Effector memory CD8-positive, alpha-beta T cell (primary cell): ENCODE measurements around the gene PWWP2B.

Source experiments
- ATAC-seq: fragments of 150-1000 bp; cut with Tn5 transposase; replicated peaks from 2 replicates; pipeline ENCODE4 v1.10.0; 2021; ENCODE audit warnings: mild to moderate bottlenecking, moderate library complexity
- DNase-seq, 3 experiments: peaks; one replicate each; pipeline ENCODE4 v3.0.0; 2021
- H3K27ac Mint-ChIP-seq, 2 donors: one replicate each; pipeline ENCODE4 v1.8.0; 2022; ENCODE audit warnings: mild to moderate bottlenecking in 2 of 2, mixed read lengths in 2 of 2, moderate library complexity in 2 of 2
- H3K27me3 Mint-ChIP-seq, 2 donors: one replicate each; pipeline ENCODE4 v1.8.0; 2022; ENCODE audit warnings: mixed read lengths in 2 of 2
- H3K36me3 Mint-ChIP-seq: one replicate; pipeline ENCODE4 v1.8.0; 2022; ENCODE audit warnings: mild to moderate bottlenecking, moderate library complexity, mixed read lengths; ENCODE audit not compliant: insufficient read depth
- H3K4me1 Mint-ChIP-seq, 2 donors: one replicate each; pipeline ENCODE4 v1.8.0; 2022; ENCODE audit warnings: low read depth in 2 of 2, mixed read lengths in 2 of 2
- H3K4me3 Mint-ChIP-seq, 2 donors: one replicate each; pipeline ENCODE4 v1.8.0; 2022; ENCODE audit warnings: mild to moderate bottlenecking in 2 of 2, mixed read lengths in 2 of 2, moderate library complexity in 2 of 2
- H3K9me3 Mint-ChIP-seq, 2 donors: one replicate each; pipeline ENCODE4 v1.8.0; 2022; ENCODE audit warnings: mixed read lengths in 2 of 2

Gene PWWP2B

DNA sequence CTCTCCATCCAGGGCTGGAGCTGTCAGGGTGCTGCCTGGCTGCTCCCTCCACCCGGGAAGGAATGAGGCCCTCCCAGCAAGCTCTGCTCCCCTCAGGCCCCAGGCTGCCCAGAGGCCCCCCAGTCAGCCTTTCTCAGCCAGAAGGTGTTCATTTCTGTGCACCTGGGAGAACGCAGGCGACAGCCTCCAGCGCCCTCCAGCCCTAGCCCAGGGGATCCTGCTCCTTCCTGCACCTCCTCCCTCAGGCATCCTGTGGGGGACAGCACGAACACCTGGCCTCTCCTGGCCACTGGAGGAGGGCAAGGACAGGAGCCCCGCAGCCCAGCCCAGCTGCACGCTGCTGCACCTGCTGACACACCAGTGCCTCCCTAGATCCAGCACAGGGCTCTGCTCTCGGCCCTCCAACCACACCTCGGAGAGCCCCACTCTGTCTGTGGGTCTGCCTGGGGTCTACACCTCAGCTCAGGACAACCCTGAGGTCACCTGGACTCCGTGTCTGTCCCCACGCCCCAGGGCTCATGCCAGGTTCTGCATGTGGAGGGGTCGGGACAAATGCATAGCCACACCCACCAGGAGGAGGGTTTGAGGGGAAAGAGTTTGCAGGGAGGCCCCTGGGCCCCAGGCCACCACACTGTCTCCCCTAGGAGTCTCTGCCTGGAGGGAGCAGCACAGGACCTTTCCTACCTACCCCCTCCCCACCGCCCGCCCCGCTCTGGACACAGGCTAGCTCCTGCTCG, 7.4 kb upstream of the PWWP2B start:
- H3K36me3 Mint-ChIP-seq = peaks cover 9% of the 10 kb centered on the region
- H3K4me1 Mint-ChIP-seq = peaks cover 22 to 24% of the 10 kb centered on the region in 2 donors
- H3K9me3 Mint-ChIP-seq = peaks cover 7 to 12% of the 10 kb centered on the region in 2 donors
- H3K27ac Mint-ChIP-seq = no peak overlapping the region
- no peak overlapping the region for H3K4me3 Mint-ChIP-seq
- no peaks in the 10 kb centered on the region for H3K27me3 Mint-ChIP-seq
- no peak for ATAC-seq
- DNase-seq = no peak

DNA sequence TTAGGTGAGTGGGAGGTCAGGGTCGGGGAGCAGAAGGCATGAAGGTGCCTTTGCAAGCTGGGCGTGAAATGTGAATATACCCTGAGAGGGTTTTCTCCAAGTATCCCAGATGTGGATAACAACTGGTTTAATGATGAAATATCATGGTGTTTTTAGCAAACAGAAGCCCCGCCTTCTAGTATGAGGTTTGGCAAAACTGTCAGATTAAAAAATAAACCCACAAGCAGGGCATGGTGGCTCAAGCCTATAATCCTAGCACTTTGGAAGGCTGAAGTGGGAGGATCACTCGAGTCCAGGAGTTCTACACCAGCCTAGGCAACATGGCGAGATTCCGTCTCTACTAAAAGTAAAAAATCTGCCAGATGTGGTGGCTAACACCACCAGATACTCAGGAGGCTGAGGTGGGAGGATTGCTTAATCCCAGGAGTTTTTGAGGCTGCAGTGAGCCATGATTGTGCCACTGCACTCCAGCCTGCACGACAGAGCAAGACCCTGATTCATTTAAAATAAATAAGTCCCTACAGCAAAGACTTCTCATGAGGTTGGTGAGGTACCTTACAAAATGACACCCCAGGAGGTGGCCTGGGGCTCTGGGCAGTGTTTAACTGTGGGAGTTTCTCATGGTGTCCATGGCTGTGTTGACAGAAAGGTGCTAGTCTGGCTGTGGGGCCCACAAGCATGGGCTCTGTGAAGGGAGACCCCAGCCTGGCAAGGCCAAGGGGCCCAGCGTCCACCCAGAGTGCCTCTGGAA, 6.7 kb upstream of the PWWP2B start:
- Mint-ChIP-seq H3K4me3 (no peak overlapping the region), H3K9me3 (peaks cover 7 to 12% of the 10 kb centered on the region in 2 donors), H3K4me1 (peaks cover 22 to 25% of the 10 kb centered on the region in 2 donors), H3K36me3 (peaks cover 13% of the 10 kb centered on the region), H3K27me3 (no peaks in the 10 kb centered on the region), H3K27ac (peak overlapping the region in 1 of 2 donors; percentile 46)
- ATAC-seq (no peak), DNase-seq (no peak)

DNA sequence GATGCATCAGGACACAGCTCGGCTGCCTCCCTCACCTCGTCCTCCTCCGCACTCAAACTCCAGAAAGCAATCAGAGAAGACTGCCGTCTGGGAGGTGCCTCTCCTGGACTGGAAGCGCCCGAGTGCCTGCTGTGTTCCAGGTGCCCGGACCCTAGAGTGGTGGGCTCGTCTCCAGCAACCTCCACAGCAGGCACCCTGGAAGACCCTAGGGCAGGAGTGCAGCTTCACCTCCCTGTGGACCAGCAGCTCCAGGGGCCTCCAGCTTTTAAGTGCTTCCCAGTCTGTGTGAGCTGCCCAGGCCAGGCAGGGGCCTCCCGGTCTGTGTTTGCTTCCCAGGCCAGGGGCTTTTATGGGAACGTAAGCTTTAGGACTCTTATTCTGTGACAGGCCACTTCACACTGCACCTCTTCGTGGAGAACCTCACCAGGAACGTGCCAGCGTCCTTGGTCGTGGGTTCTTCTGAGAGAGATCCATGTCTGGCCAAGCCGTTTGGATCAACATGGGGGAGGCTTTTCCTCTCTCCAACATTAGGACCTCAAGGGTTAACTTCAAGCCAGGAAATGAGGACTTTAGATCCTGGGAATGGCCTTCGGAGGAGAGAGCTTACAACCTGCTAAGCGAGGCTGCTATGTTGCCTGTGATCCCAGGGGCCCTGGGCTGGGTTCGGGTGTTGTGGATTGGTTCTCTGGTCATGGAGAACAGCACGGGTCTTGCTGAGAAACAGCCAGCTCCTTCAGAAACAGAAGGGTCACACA, 5.9 kb upstream of the PWWP2B start:
- ATAC-seq (no peak), DNase-seq (no peak)
- Mint-ChIP-seq H3K4me1 (peaks cover 22 to 25% of the 10 kb centered on the region in 2 donors), H3K36me3 (peaks cover 16% of the 10 kb centered on the region), H3K27ac (peak overlapping the region; percentile 46 to 53), H3K4me3 (no peak overlapping the region), H3K27me3 (no peaks in the 10 kb centered on the region), H3K9me3 (peaks cover 7 to 12% of the 10 kb centered on the region in 2 donors)

DNA sequence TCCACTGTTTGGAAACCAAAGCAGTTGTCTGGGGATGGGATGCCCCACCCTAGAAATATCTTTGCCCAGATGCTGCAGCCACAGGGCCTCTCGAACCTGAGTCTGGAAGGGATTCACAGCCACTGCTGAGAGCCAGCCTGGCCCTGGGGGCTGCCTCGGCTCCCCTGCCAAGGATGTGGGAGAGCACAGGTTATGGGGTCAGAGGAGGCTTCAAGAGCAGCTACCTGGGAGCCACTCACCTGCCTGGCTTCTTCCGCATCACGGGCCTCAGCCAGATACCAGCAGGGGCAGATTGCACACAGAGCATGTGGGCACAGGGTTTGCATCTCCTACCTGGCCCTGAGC, 5.4 kb upstream of the PWWP2B start:
- ATAC-seq (no peak), DNase-seq (no peak)
- Mint-ChIP-seq H3K36me3 (peaks cover 17% of the 10 kb centered on the region), H3K9me3 (peaks cover 7 to 12% of the 10 kb centered on the region in 2 donors), H3K4me1 (peaks cover 22 to 25% of the 10 kb centered on the region in 2 donors), H3K27ac (peak overlapping the region; percentile 53 to 91), H3K27me3 (no peaks in the 10 kb centered on the region), H3K4me3 (no peak overlapping the region)

DNA sequence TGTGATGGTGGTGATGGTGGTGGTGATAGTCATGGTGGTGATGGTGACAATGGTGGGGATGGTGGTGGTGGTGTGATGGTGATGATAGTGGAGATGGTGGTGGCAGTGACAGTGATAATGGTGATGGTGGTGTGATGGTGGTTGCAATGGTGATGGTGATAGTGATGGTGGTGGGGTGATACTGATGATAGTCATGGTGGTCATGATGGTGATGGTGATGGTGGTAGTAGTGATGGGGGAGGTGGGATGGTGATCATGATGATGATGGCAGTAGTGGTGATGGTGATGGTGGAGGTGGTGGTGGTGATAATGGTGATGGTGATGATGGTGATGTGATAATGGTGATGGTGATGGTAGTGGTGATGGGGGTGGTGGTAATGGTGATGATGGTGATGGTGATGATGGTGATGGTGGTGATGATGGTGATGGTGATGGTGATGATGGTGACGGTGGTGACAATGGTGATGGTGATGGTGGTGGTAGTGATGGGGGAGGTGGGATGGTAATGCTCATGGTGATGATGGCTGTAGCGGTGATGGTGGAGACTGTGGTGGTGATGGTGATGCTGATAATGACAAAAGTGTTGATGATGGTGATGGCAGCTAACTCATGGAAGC, 4.7 kb upstream of the PWWP2B start:
- ATAC-seq = no peak
- peaks cover 22 to 25% of the 10 kb centered on the region in 2 donors for H3K4me1 Mint-ChIP-seq
- H3K27me3 Mint-ChIP-seq = no peaks in the 10 kb centered on the region
- H3K9me3 Mint-ChIP-seq = peaks cover 7 to 12% of the 10 kb centered on the region in 2 donors
- H3K4me3 Mint-ChIP-seq = no peak overlapping the region
- peaks cover 17% of the 10 kb centered on the region for H3K36me3 Mint-ChIP-seq
- H3K27ac Mint-ChIP-seq = peak overlapping the region; percentile 53 to 91
- no peak for DNase-seq

DNA sequence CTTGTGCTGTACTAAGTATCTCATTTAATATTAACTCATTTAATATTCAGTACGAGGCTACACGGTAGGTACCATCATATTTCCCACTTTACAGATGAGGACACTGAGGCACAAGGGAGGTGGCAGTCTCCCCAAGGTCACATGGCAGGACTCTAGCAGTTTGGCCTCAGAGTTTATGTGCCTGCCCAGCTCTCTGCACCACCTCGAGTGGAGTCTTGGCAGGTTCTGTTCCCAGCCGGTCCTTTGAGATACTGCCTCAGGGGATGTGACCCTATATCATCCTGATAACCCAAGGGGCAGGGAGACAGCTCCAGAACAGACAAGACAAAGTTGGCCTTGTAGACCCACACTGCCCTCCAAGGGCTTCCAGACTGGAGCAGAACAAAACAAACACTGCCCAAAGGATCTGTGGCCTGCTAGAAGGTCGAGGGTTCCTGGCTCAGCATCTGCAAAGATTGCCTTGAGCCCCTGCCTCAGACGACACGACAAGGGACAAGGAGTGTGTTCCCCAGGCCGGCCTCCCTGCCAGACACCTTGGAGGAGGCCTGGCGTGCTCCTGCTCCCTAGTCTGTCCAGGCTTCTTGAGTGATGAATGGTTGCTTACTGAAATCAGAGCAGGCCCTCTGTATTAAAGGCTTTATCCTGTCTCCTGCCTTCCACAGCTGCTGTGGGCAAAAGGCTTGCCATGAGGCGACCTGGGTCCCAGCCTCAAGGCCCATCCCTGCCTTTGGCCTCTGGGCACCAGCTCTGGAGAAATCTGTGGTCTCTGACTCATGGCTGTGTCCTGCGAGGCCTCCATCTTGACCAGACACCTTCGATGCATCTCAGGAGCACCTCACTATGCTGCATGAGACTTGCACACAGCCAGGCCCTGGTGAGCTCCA, 3.9 kb upstream of the PWWP2B start:
- H3K27ac Mint-ChIP-seq = peak overlapping the region; percentile 53 to 91
- peaks cover 22% of the 10 kb centered on the region for H3K36me3 Mint-ChIP-seq
- no peak for DNase-seq
- H3K27me3 Mint-ChIP-seq = no peaks in the 10 kb centered on the region
- H3K4me1 Mint-ChIP-seq = peaks cover 18 to 22% of the 10 kb centered on the region in 2 donors
- ATAC-seq = no peak
- peaks cover 7 to 12% of the 10 kb centered on the region in 2 donors for H3K9me3 Mint-ChIP-seq
- no peak overlapping the region for H3K4me3 Mint-ChIP-seq

DNA sequence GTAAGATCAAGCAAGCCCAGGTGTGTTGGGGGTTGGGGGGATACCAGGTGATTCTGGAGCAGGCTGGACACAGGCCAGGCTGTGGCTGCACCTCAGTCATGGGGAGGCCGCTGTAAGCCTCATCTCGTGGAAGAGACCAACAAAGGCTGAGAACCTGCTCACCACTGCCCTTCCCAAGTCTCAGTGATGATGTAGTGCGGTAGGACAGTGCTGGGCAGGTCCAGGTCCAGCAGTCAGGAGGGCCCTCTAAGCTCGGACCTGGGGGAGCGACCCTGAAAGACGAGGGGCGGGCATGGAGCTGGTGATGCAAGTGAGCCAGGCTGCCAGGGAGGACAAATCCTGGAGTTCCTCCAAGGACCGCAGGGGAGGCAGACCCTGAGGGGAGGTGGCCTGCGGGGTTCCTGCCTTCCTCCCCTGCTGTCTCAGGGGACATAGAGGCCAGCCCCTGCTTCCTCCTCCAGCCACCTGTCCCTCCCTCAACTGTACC, 3.3 kb upstream of the PWWP2B start:
- peaks cover 18 to 22% of the 10 kb centered on the region in 2 donors for H3K4me1 Mint-ChIP-seq
- H3K4me3 Mint-ChIP-seq = no peak overlapping the region
- peak overlapping the region; percentile 53 to 87 for H3K27ac Mint-ChIP-seq
- H3K27me3 Mint-ChIP-seq = no peaks in the 10 kb centered on the region
- peaks cover 7 to 12% of the 10 kb centered on the region in 2 donors for H3K9me3 Mint-ChIP-seq
- no peak for ATAC-seq
- peaks cover 22% of the 10 kb centered on the region for H3K36me3 Mint-ChIP-seq
- DNase-seq = no peak

DNA sequence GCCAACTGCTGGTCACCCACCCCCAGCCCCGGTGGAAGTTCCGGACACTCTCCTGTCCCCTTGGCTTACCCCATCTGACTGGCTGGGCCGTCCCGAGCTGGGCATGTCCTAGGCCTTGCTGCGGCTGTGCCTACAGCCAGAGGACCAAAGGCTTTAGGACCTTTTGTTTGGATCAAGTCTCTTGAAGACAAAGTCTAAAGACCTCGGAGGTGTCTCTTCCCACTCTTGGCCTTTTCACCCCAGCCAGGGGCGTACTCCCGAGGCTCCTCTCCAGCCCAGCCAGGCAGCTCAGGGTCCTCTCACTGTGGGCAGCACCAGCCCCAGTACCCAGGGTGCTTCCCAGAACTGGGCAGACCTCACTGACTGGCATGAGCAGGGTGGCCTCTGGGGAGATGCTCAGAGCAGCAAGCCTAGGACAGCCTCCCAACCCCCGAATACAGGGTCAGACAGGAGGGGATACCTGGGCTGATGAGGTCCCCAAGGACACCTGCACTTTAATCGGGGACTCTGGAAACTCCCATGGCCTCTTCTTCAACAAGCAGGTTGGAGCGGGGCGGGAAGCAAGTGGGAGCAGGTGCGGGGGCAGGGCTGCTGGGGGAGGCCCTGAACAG, 2.7 kb upstream of the PWWP2B start:
- ATAC-seq (no peak), DNase-seq (no peak)
- H3K4me3 Mint-ChIP-seq = peak overlapping the region; percentile 14 to 38
- peaks cover 7 to 12% of the 10 kb centered on the region in 2 donors for H3K9me3 Mint-ChIP-seq
- H3K27me3 Mint-ChIP-seq = no peaks in the 10 kb centered on the region
- peaks cover 22% of the 10 kb centered on the region for H3K36me3 Mint-ChIP-seq
- peak overlapping the region in 1 of 2 donors; percentile 87 for H3K27ac Mint-ChIP-seq
- peaks cover 22% of the 10 kb centered on the region in 2 donors for H3K4me1 Mint-ChIP-seq

DNA sequence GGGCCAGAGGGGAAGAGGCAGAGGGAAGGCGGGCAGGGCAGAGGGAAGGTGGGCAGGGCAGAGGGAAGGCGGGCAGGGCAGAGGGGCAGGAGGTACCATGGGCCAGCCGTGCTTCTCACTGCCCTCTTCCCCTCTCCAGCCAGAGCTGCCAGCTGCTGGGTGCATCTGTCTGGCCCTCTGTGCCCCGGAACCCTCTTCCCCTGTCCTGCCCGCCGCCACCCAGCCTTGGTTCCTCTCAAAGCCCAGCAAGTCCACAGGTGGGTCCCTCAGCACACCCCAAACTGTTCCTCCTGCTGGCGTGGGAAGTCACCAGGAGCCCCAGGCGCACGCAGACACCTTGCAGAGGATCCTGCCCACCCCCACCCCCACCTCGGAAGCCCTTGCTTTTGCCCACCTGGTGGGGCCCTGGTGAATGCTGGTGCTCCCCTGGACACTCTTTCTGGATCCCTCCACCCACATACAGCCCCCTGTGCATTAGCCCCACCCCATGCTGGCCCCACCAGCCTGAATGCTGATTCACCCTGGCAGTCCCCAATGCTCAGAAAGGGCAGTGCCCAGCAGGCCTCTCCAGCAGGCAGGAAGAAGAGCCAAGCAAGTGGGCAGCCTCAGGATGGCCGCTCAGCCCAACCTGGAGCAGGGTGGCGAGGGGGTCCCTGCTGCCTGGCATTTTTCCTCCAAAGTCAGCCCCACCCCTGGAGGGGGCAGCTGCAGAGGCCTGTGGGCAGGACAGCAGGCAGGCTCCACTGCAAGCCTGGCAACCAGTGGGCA, 1.9 kb upstream of the PWWP2B start:
- H3K27ac Mint-ChIP-seq = peak overlapping the region; percentile 32 to 87
- H3K4me1 Mint-ChIP-seq = peaks cover 29 to 30% of the 10 kb centered on the region in 2 donors
- ATAC-seq (no peak), DNase-seq (no peak)
- H3K4me3 Mint-ChIP-seq = peak overlapping the region; percentile 38 to 47
- H3K9me3 Mint-ChIP-seq = peaks cover 7 to 12% of the 10 kb centered on the region in 2 donors
- H3K36me3 Mint-ChIP-seq = peaks cover 24% of the 10 kb centered on the region
- H3K27me3 Mint-ChIP-seq = no peaks in the 10 kb centered on the region

DNA sequence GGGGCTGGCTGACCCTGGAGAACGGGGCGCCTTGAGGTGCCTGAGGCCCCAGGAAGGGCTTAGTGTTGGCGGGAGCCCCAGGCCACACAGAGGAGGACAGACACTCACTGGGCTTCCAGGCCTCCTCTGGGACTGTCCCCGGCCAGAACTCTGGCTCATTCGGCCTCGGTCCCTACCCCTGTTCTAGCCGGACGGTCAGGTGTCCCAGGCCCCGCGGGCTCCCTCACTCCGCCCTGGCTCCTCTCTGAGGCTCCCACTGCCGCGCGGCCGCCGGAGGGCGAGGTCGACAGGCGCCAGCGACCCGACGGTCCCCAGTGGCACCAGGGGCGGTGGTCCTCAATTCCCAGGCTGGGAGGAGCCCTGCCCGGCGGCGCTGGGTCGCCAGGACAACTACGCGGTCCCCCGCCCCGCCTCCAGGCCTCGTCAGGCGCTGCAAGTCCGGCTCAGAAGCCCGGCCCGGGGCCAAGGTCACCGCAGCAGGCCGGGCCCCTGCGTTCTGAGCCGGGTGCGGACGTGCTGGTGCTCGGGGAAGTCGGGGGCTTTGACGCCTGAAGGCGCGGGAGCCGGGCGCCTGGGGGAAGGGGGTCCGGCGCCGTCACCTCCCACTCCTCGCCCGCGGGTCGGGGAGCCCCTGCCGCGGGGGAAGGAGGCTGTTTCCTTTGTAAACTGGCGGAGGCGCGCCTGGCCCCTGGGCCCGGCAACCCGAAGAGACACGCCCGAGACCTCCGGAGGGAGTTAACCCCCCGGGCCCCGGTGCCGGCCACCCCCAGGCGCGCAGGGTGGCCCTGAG, 1.1 kb upstream of the PWWP2B start:
- peak; percentile 7 for ATAC-seq
- Mint-ChIP-seq H3K27me3 (no peaks in the 10 kb centered on the region), H3K4me3 (peak overlapping the region; percentile 13 to 47), H3K9me3 (peaks cover 7 to 12% of the 10 kb centered on the region in 2 donors), H3K27ac (peak overlapping the region in 1 of 2 donors; percentile 32), H3K4me1 (peaks cover 32 to 33% of the 10 kb centered on the region in 2 donors), H3K36me3 (peaks cover 26% of the 10 kb centered on the region)
- DNase-seq = peak in 1 of 3 experiments; percentile 20
